GM21367 (cell line): ENCODE results near the gene KCNG2.
A peak's percentile ranks its signal among the peaks of the same experiment; 100 is the strongest.
"Not testable (repeated sequence)": the region's sequence is repeated elsewhere in the genome, so short reads cannot be mapped to it uniquely, and the experiment has no call there.

Experiments
- ATAC-seq: cut with Tn5 transposase; IDR thresholded peaks from one replicate; pipeline ENCODE4 v1.9.1; 2021; ENCODE audit not compliant: unreplicated experiment

KCNG2 gene

DNA sequence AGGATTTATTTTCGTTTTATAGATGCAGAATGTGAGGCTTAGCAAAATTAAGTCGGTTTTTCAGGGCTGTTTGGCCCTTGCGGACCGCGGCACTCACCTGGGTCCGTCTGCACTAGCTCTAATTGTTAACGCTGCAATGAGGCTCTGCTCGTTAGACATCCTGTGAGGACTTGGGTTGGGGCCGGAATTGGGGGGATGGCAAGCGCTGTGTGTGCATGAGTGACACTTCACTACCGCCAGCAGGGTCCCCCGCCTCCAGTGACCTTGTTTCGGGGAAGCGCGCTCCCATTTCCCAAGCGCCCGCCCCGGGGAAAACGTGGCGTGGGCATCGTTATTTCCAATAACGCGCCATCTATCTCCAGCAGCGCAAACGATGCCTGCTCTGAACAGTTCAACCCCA, 54.2 kb downstream of the KCNG2 start:
- ATAC-seq: no peak

- no peak for ATAC-seq
These were observed 55.0 kb downstream of the KCNG2 start for GRCh38 chr18:79852561-79853302.

- no peak for ATAC-seq
These were observed 55.7 kb downstream of the KCNG2 start for GRCh38 chr18:79853303-79853992.

DNA sequence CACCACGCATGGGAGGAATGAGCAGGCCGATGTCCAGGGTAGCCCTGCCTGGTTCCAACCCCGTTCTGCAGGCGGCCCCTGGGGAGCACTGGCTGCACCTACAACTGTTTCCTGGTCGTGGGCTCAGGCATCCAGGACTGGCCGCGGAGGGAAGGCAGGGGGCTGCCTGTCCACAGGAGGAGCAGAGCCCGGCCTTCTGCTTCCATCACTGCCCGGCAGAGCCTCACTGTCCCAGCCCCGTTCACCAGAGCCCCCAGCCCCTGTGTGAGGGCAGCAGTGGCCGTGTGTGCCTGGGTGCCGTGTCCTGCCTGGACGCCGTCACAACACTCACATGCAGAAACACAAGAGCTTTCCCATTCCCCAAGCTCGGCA, 56.2 kb downstream of the KCNG2 start:
- no peak for ATAC-seq

DNA sequence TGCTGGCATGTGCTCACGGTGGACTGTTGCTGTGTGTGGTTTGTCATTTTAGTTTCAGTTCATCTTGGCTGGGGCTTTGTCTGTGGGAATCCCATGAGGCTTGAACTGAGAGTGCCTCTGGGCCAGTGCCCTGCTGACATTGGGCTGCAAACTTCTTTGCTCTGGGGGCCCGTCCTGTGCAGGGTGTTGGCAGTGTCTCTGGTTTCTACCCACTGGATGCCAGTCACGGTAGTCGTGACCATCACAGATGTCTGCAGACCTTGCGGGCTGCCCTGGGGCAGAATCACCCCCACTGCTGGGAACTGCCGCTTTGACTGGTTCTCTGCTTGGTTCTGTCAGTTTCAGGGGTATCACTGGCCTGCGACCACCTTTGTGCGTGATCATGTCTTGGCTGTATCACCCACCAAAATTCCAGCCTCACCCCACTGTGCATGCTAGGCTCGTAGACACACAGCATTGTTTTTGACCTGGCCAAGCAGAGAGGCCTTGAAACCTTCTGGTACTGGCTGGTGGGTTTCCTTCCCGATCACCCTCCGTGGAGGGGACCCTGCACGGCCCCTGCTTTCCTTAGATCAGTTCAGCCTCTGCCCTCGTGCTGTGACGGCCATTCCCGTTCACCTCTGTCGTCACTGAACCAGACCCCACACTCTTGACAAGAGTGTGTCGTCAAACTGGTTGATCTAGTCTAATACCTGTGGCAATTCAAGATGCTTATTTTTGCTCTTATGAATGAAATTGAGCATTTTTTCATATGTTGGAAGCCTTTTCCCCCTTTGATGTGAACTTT, 57.6 kb downstream of the KCNG2 start:
- ATAC-seq: peak; percentile 69

- ATAC-seq: no peak
These were observed 58.6 kb downstream of the KCNG2 start for GRCh38 chr18:79856119-79857007.

DNA sequence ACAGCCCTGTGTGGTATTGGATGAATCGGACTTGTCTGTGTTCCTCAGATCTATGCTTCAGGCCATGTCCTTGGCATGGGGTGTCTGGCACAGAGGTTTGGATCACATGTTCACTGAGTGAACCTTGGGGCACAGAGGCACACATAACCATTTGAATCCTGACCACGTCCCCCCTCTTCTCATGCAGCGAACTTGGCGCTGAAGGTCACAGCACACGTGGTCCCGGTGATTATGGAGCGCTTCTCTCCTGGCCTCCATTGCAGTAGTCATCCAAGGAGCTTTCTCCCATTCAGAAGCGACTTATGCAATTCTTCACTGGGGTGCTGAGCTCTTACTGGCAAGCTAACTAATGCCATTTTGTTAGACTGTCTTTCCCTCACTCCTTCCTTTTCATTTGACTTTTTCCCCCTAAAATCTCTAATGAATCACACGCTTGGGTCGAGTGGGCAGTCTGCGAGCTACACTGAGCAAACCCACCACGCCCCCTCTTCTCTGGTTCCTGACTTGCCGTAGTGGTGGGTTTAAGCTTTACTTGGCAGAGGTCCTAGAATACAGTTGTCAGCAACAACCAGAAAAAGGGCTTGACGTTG, 59.4 kb downstream of the KCNG2 start:
- ATAC-seq: no peak

- no peak for ATAC-seq
These were observed 61.6 kb downstream of the KCNG2 start for GRCh38 chr18:79859314-79859713.

- ATAC-seq: no peak
These were observed 63.9 kb downstream of the KCNG2 start for GRCh38 chr18:79861687-79862086.

- no peak for ATAC-seq
These were observed 64.8 kb downstream of the KCNG2 start for GRCh38 chr18:79862562-79862961.

DNA sequence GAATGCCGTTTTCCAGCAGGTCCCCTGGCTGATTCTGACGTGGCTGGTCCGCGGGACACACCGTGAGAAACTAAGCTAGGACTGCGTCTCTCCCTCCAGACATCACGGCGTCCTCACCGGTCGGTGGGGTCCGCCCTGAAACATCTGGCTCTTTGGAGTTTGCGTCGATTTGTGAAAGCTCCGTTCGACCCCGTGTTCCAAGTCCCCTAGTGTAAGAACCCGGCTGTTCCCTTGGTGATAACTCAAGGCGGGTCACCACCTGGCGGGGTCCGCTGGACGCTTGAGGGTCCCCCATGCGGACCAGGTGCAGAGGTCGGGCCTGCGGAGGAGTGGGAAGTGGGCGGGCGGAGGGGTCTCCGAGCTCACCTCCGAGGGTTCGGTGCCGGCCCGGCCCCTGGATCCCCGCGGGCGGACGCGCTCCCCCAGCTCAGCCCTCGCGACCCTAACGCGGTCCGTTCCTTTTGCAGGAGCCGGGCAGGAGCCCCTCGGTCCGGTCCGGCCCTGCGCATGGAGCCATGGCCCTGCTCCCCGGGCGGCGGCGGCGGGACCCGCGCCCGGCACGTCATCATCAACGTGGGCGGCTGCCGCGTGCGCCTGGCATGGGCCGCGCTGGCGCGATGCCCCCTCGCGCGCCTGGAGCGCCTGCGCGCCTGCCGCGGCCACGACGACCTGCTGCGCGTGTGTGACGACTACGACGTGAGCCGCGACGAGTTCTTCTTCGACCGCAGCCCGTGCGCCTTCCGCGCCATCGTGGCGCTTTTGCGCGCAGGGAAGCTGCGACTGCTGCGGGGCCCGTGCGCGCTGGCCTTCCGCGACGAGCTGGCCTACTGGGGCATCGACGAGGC, 65.6 kb downstream of the KCNG2 start:
- ATAC-seq: no peak

DNA sequence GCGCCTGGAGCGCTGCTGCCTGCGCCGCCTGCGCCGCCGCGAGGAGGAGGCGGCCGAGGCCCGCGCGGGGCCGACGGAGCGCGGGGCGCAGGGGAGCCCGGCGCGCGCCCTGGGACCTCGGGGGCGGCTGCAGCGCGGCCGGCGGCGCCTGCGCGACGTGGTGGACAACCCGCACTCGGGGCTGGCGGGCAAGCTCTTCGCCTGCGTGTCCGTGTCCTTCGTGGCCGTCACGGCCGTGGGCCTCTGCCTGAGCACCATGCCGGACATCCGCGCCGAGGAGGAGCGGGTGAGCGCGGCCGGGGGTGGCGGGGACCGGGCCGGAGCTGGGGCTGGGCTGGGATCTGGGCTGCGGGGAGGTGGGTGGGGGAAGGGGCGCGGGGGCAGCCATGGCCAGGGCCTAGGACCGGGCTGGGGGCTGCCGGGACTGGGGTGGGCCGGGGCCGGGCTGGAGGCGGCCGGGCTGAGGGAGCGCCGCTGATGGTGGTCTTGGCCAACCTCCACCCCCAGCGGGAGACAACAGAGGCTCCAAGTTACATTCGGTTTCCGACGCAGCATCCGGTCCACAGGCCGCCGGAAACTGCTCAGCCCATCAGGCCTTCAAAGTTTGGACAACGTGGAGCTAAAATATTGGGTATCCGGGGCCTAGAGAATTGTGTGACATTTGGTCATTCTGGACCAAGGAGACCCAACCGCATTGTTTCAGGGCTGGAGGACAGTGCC, 66.4 kb downstream of the KCNG2 start:
- ATAC-seq: no peak

- ATAC-seq: not testable (repeated sequence)
These were observed 67.2 kb downstream of the KCNG2 start for GRCh38 chr18:79864955-79865354.

GRCh38 chr18:79865951-79866350, 68.2 kb downstream of the KCNG2 start:
- not testable (repeated sequence) for ATAC-seq

DNA sequence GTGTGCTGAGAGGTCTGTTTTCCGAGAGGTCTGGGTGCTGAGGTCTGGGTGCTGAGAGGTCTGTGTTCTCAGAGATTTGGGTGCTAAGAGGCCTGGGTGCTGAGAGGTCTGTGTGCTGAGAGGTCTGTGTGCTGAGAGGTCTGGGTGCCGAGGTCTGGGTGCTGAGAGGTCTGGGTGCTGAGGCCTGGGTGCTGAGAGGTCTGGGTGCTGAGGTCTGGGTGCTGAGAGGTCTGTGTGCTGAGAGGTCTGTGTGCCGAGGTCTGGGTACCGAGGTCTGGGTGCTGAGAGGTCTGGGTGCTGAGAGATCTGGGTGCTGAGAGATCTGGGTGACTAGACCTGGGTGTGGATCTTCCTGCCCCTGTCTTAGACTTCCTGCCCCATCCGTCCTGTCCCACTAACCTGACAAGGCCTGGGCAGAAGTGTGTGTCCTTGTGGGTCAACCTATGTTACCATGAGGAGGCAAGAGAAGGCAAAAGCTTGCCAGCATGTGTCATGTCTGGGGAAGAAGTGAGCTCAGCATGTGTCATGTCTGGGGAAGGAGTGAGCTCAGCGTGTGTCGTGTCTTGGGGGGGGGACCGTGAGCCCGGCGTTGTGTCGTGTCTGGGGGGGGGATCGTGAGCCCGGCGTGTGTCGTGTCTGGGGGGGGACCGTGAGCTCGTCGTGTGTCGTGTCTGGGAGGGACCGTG, 69.3 kb downstream of the KCNG2 start:
- no peak for ATAC-seq

DNA sequence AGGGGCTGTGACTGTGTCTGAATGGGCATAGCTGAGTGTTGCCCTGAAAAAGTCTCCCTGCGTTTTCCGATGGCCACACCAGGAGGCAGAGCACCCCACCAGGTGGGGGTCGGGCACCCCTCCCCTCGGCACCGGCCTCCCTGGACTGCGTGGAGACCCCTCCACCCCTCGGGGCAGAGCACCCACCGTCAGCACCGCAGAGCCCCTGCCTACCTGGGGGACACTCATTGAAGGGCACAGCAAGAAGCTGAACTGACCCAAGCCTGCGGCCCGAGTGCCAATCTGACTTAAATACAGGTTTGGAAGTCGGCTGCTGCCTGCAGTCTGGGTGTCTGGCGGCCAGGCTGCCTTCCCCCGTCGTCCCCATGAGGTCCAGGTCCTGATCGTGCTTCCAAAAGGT, 69.9 kb downstream of the KCNG2 start:
- no peak for ATAC-seq

- no peak for ATAC-seq
These were observed 70.5 kb downstream of the KCNG2 start for GRCh38 chr18:79868168-79868784.
